ENCODE measurements around the gene TBC1D21. TPM values are rescaled to one million over a fixed set of nuclear protein-coding genes. Genes with fewer than 3 reads are reported as not detected.
"Not testable (repeated sequence)": the region's sequence is repeated elsewhere in the genome, so short reads cannot be mapped to it uniquely, and the experiment has no call there.

The TBC1D21 gene
- total RNA-seq, 2 donors from 2014 or later, result not detected

- ATAC-seq (no peak), DNase-seq (no peak)
- Histone ChIP-seq H3K36me3 (replicated peaks in 1 of 2; ENCODE audit: insufficient read depth in 1 of 2, low read depth in 2 of 2) (no peaks in the 10 kb centered on the region), H3K27ac (no peak overlapping the region), H3K4me3 (no peak overlapping the region), H3K9me3 (no peaks in the 10 kb centered on the region), H3K27me3 (no peaks in the 10 kb centered on the region), H3K4me1 (peaks cover 27% of the 10 kb centered on the region)
- intact Hi-C loops (cut with DNase I), result no loop called here
- 70 to 73% methylated on average over 6 to 12 of the region's 12 CpGs for WGBS, 2 donors
- TF ChIP-seq POLR2A (IDR thresholded peaks at IDR 0.05), result no peak
- TF ChIP-seq CTCF (IDR thresholded peaks at IDR 0.05), result no peak
These were observed 63.4 kb downstream of the TBC1D21 start for GRCh38 chr15:73936588-73937290.

GRCh38 chr15:73937296-73937695 is 63.9 kb downstream of the TBC1D21 start:
- ATAC-seq, result no peak
- Histone ChIP-seq H3K9me3 (no peaks in the 10 kb centered on the region), H3K36me3 (replicated peaks in 1 of 2; ENCODE audit: insufficient read depth in 1 of 2, low read depth in 2 of 2) (no peaks in the 10 kb centered on the region), H3K27ac (no peak overlapping the region), H3K4me1 (peaks cover 27% of the 10 kb centered on the region), H3K27me3 (no peaks in the 10 kb centered on the region), H3K4me3 (no peak overlapping the region)
- DNase-seq, result no peak
- 80 to 85% methylated on average over 1 to 10 of the region's 10 CpGs for WGBS, 2 donors
- TF ChIP-seq POLR2A (IDR thresholded peaks at IDR 0.05) (no peak), CTCF (IDR thresholded peaks at IDR 0.05) (no peak)
- intact Hi-C loops (cut with DNase I), result no loop called here

- no peak overlapping the region for H3K27ac ChIP-seq
- 94 to 95% methylated on average over 10 to 11 of the region's 11 CpGs for WGBS, 2 donors
These were observed 64.4 kb downstream of the TBC1D21 start for GRCh38 chr15:73937726-73938125.

GRCh38 chr15:73938516-73938915 is 65.2 kb downstream of the TBC1D21 start:
- H3K27me3 ChIP-seq; H3K27ac ChIP-seq; ATAC-seq; intact Hi-C loops (cut with DNase I); H3K9me3 ChIP-seq; H3K4me3 ChIP-seq; H3K36me3 ChIP-seq (replicated peaks in 1 of 2; ENCODE audit: insufficient read depth in 1 of 2, low read depth in 2 of 2); DNase-seq: not testable (repeated sequence)
- 90 to 98% methylated on average over 8 of the region's 8 CpGs for WGBS, 2 donors
- peaks cover 27% of the 10 kb centered on the region for H3K4me1 ChIP-seq

More at GRCh38 chr15:73937726-73938125, 64.4 kb downstream of the TBC1D21 start:
- ATAC-seq, result no peak
- DNase-seq, result no peak
- no peaks in the 10 kb centered on the region for H3K9me3 ChIP-seq
- no peak overlapping the region for H3K4me3 ChIP-seq
- no peaks in the 10 kb centered on the region for H3K36me3 ChIP-seq (replicated peaks in 1 of 2; ENCODE audit: insufficient read depth in 1 of 2, low read depth in 2 of 2)
- intact Hi-C loops (cut with DNase I), result no loop called here
- H3K27me3 ChIP-seq, result no peaks in the 10 kb centered on the region
- TF ChIP-seq POLR2A (IDR thresholded peaks at IDR 0.05) (no peak), CTCF (IDR thresholded peaks at IDR 0.05) (no peak)
- H3K4me1 ChIP-seq, result peaks cover 27% of the 10 kb centered on the region

Other genes starting within 250 kb of the TBC1D21 start
- gene NPTN, start 240.2 kb upstream of the TBC1D21 start, total RNA-seq, result 10 to 100 TPM; 34.2 to 39.9 TPM
- 10 to 100 TPM; 24.6 to 59.7 TPM for gene CD276, start 189.2 kb upstream of the TBC1D21 start, total RNA-seq
- gene INSYN1, start 120.2 kb upstream of the TBC1D21 start, total RNA-seq, result 1 to 10 TPM; 1.3 to 3.6 TPM
- 10 to 100 TPM in 1 of 2 donors, 1 to 10 TPM in 1; 8.6 to 14.5 TPM for gene LOXL1, start 52.9 kb downstream of the TBC1D21 start, total RNA-seq
- gene STOML1, start 118.7 kb downstream of the TBC1D21 start, total RNA-seq, result 10 to 100 TPM in 1 of 2 donors, 1 to 10 TPM in 1; 6.0 to 10.2 TPM
- 10 to 100 TPM; 27.8 to 38.2 TPM for gene PML, start 121.2 kb downstream of the TBC1D21 start, total RNA-seq
- not detected for gene GOLGA6A, start 209.0 kb downstream of the TBC1D21 start, total RNA-seq

Measured in body of pancreas (tissue), 4 donors.